Stimulated activated CD4-positive, alpha-beta T cell treated with anti-CD3 and anti-CD28 coated beads, Interleukin-1b, Interleukin-23, amount 100 ng/mL, for 4 hours (primary cell): ENCODE results near the gene SORCS2.

Experiments
- DNase-seq, 2 donors: peaks; one replicate each; pipeline ENCODE4 v3.0.0-alpha.2; 2020; ENCODE audit warnings: low read depth in 2 of 2

The SORCS2 gene

DNA sequence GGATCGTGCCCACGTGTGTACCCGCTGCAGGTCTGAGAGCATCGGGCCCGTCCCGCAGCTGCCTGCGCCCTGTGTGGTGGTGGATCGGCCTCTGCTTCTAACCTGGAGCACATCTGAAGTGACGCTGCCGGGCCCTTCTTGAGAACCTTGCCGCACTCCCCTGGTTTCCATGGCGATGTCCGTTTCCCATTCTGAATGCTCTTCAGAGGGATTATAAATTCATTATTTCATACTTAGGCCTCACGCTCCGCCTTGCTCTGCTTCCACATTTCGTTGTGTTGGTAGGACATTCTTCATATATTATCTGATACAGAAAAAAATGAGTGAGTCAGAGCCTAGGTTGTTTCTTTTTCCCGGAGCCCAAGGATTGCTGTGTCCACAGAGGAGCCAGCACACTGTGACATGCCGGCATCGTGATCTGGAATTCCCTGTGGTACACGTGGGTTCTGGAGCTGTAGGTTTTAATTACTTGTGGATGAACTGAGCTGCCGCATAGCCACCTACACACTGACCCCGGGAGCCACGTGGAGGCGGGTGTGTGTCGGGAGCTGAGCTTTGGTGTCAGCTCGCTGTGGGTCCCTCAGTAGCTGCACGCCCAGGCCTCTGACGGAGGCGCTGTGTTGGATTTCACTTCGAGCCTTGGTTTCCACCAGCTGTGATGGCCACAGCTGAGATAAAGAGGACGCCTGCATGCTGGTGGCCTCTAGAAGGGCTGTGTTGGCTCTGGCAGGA lies 179.0 kb downstream of the SORCS2 start:
- no peak for DNase-seq

DNA sequence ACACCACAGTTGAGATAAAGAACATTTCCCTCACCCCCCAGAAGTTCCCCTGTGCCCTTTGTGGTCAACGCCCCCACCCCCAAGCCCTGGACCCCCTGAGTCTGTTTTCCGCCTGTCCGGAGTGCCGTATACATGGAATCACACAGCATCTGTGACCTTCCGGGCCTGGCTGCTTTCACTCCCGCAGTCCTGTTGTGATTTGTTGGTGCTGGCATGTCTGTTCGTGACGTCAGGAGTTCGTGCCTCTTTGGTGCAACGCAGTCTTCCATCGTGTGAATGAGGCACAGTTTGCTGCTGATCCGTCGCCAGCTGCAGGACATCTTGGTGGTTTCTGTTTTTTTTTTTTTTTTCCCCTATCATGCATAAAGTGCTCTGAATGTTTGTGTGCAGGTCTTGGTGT lies 180.3 kb downstream of the SORCS2 start:
- DNase-seq, result no peak

DNA sequence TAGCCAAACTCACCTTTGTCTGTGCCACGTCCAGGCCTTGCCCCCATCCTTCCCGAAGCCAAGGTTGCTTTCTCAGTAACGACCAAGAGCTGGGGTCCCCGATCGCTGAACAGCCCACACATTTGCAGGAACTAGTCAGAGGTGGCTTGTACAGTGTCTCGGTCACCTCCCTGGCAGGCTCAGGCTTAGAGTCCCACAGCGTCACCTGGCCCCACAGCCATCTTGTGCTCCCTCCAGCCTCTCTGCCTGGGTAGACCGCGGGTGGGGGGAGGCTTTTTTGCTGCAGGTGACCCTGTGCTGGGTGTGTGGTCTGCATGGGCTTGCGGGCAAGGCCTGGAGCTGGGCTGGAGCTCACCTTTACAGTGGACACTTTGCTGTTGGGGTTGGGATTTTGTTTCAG lies 182.2 kb downstream of the SORCS2 start:
- no peak for DNase-seq

DNA sequence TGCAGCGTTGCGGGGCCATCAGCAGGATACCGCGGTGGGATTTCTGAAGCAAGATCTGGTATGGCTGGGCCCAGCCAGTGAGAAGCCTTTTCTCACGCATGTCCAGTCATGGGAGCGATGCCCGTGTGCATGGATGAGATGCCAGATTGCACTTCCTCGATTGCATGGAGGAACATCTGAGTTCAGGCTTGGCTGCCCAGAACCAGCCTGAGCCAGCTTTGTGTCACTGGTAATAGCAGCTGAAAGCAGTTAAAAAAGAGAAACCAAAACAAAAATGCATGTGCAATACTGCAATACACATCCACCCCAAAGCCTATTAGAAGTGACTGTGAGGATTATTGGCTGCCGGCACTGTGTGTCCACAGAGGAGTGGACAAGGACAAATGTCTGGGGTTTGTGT lies 183.1 kb downstream of the SORCS2 start:
- no peak for DNase-seq

DNA sequence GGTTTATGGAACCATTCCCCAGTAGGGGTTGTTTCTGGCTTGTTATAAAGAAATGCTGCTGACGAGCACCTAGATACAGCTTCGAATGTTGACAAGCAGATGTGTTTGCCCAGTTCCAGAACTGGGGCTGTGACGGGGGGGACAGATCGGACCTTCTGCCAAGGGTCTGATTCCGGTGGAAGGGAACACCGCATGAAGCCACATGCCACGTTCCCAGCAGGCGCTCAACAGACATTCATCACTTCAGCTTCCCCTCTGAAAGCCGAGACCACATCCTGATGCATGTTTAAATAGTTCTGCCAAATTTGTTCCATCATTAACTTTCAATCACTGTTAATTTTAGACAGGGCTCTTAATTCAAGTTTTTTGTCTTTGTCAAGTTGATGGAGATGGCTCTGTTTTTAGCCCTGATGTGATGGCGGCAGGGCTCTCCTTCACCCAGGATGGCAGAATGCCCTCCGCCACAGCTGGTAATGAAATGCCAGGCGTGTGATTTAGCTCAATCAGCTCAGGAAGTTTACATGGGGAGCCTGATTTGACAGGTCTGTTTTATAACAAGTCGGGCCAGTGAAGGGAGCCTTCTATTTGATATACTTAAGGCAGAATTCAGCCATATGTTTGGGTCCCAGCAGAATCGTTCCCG lies 185.0 kb downstream of the SORCS2 start:
- no peak for DNase-seq

DNA sequence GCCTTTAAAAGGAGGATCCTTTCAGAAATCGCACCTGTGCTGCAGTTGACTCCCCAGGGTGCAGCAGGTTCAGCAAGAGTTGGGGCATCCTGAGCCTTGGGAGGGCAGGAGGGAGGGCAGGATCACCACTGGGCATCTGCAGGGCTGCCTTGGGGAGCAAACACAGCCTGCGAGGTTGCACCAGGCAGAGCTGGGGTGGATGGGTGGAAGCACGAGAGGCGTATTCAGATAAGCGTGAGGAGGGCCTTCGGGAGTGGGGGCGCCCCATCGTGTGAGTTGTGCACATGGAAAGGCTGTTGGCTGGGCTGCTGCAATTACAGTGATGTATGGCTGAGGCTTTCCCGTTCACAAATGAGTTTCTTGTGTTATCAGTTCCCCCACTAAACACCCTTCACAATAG lies 186.8 kb downstream of the SORCS2 start:
- DNase-seq, result no peak

DNA sequence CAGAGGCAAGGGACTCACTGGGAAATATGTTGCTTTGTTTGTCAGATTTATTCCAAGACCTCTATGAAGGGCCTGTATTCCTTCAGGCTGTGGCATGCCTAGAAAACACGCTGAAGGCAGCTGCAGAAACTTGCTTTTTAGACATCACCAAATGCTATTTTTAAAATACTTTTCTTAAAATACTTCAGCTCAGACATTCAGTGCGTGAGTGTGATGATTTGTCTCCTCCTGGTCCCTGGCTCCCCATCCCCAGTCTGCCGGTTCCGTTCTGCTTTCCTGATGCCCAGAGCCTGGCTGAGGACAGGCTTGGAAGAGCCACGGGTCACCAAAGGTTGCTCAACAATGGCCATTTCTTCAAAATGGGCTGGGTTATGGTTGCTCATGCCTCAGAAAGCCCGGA lies 187.4 kb downstream of the SORCS2 start:
- DNase-seq, result no peak

DNA sequence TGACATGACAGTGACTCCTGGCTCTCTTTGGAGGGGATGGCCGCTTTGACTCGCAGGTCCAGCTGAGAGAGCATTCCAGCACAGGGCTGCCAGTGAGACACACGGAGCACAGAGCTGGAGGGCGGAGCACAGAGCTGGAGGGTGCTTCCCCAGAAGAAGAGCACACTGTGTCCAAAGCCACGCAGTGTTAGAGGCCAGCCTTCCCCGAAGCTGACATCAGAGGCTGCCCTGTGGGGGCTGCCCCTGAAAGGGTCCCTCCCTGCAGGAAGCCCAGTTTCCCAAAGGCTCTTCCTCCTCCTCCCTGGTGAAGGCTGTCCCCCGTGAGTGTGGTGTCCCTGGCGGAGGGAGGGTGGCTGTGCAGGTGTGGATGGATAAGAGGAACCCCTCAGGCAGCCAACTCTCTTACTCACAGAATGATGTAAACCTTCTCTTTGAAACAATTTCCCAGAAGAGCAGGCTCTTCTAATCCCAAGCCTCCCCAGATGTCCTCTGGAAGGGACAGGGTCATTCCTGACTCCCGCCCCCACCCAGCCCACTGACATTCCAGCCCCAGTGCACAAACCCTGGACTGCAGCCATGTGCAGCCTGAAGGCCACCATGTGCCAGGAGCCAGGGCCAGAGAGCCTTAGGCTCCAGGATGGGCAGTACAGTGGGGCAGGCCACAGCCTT lies 189.0 kb downstream of the SORCS2 start:
- DNase-seq, result no peak

DNA sequence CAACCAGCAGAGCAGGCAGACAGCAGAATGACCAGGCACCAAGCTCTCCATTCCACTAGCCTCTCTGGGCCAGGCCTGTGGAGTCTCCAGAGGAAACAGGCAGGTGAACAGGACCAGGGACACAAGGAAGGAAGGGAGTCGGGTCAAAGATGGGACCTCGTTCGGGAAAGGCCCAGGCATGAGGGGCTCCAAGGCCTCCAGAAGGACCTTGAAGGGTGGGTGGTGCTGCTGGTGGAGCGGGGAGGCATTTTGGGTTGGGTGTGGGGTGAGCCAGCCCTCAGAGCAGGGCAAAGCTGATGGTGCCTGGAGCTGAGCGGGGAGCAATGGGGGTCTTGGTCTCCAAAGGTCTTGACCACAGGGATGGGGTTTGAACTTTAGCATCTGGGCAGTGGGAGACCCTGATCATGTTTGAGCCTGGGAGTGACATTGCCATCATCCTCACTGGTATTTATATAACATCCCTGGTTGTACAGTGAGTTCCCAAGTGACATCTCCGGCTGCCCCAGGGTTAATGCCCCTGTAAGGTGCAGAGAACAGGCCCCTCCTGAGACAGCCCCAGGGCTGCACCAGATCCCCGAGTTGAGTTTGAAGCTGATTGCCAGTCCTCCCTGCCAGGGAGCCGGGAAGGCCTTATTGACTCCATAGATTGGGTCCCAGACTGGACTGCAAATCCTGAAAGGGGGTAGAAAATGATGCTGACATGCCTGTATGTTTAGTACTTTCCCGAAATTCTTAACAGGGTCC lies 189.7 kb downstream of the SORCS2 start:
- DNase-seq, result no peak

DNA sequence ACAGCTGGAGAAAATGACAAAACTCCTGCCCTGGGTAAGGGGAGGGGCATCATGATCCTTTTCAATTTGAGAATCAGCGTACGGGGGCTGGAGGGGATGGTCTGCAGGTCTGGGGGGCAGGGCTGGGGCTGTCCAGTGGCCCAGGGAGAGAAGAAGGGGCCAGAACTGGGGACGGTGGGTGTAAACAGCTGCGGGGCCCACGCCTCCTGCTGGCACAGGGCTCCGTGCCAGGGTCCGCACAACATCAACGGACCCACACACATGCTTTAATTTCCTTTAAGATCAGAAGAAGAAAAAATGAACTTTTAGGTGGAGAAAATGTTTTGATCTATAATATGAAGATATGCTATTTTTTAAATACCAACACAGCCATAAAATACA lies 190.3 kb downstream of the SORCS2 start:
- DNase-seq, result no peak

DNA sequence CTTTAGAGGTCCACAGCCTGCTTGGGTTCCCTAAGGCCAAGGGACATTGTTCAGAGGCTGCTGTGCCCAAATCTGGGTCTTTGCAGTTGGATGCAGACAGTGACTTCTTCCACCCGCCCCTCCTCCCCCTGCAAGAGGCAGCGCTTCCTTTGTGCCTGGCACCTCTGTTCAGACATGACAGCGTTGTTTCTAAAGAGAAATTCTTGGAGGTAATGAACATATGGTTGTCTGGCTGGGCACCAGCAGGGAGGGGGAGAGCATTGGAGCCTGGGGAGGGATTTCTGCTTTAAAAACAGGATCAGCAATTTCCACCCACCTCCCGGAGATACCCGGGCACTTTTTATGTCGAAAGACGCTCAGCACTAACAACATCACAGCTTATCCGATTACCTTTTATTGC lies 190.9 kb downstream of the SORCS2 start:
- no peak for DNase-seq

DNA sequence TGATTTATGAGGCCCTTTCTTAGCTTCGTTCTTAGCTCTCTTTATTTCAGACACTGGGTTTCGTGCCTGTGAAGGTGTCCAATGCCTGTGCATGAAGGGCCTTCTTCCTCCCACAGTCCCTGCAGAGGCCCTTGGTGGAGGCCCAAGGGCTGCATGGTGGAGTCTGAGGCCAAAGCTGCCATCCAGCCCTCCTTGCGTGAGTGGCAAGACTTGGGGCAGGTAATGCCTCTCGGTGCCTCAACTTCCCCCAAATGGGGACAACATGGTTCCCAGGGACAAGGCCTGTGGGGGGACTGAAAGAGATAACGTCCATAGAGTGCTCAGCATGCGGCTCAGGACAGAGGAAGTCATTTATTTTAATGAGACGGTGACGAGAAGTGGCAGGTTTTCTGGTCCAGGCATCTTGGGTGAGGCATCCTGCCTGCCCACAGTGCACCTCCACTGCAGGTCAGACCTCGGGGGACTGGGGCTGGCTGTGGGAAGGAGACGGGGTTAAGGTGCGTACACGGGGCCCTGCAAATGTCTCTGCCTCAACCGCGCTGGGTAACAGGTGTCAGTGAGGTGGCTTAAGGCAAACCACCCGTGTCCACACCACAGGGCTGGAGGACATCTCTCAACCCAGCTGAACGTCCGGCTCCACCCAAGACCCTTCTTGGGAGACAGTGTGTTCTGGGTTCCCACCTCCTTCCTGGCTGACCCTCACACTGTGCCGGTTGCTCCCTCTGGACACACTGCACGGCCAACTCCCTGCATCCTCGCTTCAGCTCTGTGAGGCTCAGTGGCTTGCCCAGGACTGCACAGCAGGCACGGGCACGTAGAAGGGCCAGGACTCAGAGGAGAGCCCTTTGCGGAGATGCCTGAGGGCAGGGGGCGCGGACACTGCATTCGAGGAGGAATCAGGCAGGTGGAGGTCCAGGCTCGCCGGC lies 191.9 kb downstream of the SORCS2 start:
- DNase-seq, result no peak

DNA sequence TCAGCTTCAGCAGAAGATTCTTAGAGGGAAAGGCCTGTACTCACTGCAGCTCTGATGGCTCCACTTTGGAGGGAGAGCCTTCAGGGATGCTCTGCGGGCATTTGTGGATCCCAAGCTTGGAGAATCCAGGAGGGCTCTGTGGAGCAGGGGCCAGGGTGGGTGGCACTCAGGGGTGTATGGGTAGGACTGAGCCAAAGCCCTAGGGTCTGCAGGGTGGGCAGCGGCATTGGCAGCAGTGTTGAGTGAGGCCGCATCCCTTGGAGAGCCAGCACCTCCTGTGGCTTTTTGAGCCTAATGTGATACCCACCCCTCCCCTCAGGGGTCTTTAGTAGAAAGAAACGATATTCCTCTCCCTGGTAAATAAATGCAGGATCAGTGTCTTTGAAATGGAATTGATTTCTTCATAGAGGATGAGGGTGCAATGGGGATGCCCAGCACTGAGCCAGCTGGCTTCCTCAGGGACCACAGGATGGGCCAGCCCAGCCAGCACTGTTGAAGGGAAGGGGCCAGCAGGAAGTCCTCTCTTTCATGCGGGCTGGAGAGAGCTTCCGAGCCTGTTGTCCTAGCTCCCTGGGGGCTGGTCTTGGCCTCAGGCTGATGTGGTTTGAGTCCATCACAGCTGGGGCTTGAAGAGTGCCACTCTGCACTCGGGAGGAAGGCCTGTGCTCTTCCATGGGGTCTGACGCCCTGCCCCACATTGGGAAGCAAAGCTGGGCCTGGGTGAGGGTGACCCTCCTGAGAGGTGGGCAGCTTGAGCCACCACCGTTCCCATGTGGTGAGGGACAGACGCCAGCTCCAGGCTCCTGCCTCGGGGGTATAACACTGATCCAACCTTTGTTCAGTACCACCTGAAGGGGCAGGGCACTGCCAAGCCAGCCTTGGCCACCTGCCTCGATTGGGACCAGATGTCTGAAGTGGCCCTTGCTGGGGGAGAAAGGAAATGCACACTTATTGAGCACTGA lies 192.9 kb downstream of the SORCS2 start:
- DNase-seq, result no peak

DNA sequence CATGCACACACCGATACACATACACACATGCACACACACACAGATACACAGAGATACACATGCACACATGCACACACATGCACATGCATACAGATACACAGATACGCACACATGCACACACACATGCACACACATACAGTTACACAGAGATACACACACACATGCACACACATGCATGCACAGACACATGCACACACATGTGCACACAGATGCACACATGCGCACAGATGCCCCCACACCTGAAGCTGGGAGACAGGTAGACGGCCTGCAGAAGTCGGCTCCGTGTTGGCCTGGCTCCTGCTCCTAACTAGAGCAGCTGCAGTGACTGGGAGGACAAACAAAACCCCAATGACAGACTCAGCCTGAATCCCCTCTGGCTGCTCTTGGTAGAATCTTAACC lies 195.6 kb downstream of the SORCS2 start:
- DNase-seq, result no peak

DNA sequence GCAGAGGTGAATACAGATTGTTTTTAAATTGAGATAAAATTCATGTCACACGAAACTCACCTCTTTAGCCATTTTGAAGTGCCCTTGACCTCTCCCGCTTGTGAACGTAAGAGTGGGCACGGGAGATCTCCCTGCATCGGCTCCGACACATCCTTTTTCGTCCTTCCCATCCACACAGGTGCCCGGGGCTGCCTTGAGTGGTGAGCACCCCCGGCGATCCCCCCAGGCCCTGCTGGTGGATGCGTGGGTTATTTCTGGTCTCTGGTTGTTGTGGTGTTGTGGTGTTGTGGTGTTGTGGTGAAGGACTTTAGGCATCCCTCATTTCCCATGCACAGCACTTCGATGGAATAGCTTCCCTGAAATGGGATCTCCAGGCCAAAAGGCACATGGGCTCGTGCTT lies 196.3 kb downstream of the SORCS2 start:
- DNase-seq, result no peak

DNA sequence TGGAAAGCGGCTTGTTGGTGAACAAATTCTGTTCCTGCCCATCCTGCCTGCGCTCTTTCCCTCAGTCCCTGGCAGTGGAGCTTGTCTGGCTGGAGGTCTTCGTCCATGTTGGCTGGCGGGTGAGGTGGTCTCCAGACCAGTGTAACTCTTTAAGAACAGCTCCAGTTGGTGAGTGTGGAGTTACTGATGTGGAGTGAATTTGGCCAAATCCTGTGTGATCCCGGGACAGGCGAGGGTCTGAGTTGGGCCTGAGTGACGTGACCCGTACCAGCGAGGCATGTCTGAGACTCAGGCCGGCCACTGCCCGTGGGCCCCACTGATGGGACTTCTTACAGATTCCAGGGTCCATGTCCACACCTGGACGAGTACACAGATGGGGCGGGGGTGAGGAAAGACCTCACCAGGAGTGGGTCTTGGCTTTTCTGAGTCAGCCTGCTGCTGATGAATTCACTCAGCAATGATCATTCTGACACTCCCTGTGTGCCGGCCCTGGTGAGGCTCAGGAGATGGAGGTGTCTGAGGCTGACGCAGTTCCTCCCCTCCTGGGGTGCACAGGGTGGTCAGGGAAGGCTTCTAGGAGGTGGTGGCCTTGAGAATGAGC lies 196.9 kb downstream of the SORCS2 start:
- DNase-seq, result no peak

DNA sequence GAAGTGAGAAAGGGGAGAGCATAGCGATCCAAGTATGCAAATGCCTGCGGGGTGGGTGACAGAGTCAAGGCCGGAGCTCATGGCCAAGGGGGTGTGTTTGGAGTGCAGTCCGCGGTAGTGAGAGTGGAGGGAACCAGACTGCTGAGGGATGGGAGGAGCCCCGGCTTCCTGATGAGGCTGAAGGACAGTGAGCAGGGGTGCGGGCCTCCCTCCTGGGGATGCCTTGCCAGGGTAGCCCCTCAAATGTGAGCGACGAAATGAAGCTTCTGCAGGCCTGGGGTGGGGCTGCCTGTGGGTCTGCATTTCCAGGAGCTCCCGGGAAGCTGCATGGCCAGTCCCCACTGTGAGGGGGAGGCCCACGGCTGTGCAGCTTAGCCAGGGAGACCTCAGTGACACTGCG lies 197.4 kb downstream of the SORCS2 start:
- no peak for DNase-seq

DNA sequence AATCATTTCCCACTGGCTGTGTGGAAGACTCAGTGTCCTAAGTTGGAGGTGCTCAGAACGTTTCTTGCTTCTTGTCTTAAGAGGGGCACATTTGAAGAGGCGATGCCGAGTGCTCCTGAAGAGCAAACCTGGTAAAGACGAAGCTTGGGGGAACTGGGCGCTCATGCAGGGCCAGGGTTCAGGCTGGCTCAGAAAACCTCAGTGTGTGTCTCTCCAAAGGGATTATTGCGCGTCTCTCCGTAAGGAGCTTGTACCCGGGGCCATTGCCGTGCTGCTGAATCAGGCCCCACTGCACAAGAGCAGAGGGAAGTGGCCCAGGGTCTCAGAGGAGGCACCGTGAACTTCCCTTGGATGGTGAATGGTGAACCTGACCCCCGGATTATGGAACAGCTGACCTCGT lies 198.0 kb downstream of the SORCS2 start:
- no peak for DNase-seq

DNA sequence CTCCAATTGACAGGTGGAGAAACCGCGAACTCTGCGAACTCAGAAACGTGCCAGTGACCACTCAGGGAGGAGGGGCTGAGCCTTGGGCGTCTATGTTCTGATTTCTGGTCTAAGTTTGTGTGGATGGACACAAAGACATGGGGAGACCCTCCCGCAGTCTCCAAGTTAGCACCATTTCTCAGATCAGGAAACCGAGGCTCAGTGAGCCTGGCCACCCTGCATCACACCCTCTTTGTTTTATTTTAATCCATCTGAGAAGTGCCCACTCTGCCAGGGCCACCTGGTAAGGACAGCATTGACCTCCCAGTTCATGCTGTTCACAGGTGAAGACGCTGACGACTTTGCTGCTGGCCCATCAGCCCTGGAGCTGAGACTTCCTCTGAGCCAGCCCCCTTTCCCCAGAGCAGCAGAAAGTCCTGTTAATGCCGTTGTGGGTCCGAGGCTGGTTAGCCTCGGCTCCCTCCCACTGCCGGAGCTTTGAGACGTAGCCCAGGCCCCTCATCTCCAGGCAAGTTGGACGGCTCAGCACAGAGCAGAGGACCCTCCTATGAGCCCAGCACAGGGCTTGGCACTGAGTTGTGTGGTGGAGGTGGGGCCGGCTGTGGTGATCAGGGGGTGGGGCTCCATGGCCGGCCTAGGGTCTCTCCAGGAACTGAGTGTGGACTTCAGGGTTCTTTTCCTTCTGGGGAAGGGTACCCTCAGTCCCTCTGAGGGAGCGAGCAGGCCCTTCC lies 198.7 kb downstream of the SORCS2 start:
- no peak for DNase-seq
